Liver (tissue), 9 donors: ENCODE measurements around the gene TBC1D5. TPM values are rescaled to one million over a fixed set of nuclear protein-coding genes. Genes with fewer than 3 reads are reported as not detected.

Source experiments
- DNase-seq: peaks from one replicate; pipeline ENCODE4 v3.0.0-alpha.2; 2017; ENCODE audit warnings: low spot score
- H3K27ac ChIP-seq, 2 donors: one replicate each; pipeline ENCODE4 v1.7.0; 2013; ENCODE audit warnings: inconsistent platforms in 2 of 2, low read length in 2 of 2, control low read depth in 1 of 2, low read depth in 1 of 2, mild to moderate bottlenecking in 1 of 2
- H3K27me3 ChIP-seq, 4 donors: one replicate each; pipeline versions ENCODE4 v1.6.1 to v1.7.0; 2013; ENCODE audit warnings: low read length in 3 of 4, inconsistent platforms in 1 of 4, mild to moderate bottlenecking in 1 of 4, moderate library complexity in 1 of 4; ENCODE audit not compliant: control insufficient read depth in 4 of 4, insufficient read depth in 4 of 4
- H3K36me3 ChIP-seq, 4 donors: one replicate each; pipeline versions ENCODE4 v1.6.1 to v1.7.0; 2013; ENCODE audit warnings: low read length in 3 of 4, mild to moderate bottlenecking in 3 of 4, low read depth in 1 of 4, moderate library complexity in 1 of 4; ENCODE audit not compliant: control insufficient read depth in 4 of 4, insufficient read depth in 3 of 4
- H3K4me1 ChIP-seq, 4 donors: one replicate each; pipeline versions ENCODE4 v1.6.1 to v1.7.0; 2013; ENCODE audit warnings: low read length in 3 of 4, mild to moderate bottlenecking in 3 of 4, moderate library complexity in 1 of 4; ENCODE audit not compliant: control insufficient read depth in 4 of 4, insufficient read depth in 4 of 4
- H3K4me3 ChIP-seq, 3 donors: one replicate each; pipeline versions ENCODE4 v1.6.1 to v1.7.0; 2013; ENCODE audit warnings: low read length in 3 of 3, control low read depth in 1 of 3, low read depth in 1 of 3, mild to moderate bottlenecking in 1 of 3
- H3K9ac ChIP-seq, 2 donors: one replicate each; pipeline ENCODE4 v1.7.0; 2013; ENCODE audit warnings: low read length in 2 of 2, mild to moderate bottlenecking in 2 of 2, moderate library complexity in 2 of 2, control low read depth in 1 of 2, low read depth in 1 of 2
- H3K9me3 ChIP-seq, 4 donors: one replicate each; pipeline versions ENCODE4 v1.6.1 to v1.7.0; 2013; ENCODE audit warnings: low read length in 3 of 4; ENCODE audit not compliant: control insufficient read depth in 4 of 4
- ATF3 ChIP-seq: IDR thresholded peaks from 2 replicates; pipeline ENCODE4 v1.6.1; 2016; ENCODE audit warnings: antibody characterized with exemption
- CTCF ChIP-seq: fragments of 150-350 bp; IDR thresholded peaks from 2 replicates; pipeline ENCODE4 v1.5.1; 2017; ENCODE audit warnings: improper control_type of control experiment, low read depth, low read length; ENCODE audit not compliant: missing input control
- EGR1 ChIP-seq, 2 donors: IDR thresholded peaks; 2 replicates each; pipeline ENCODE4 v1.6.1; 2016 to 2018; ENCODE audit warnings: antibody characterized with exemption in 2 of 2, low read depth in 2 of 2
- FOXA1 ChIP-seq: IDR thresholded peaks from 2 replicates; pipeline ENCODE4 v1.6.1; 2016; ENCODE audit warnings: antibody characterized with exemption
- FOXA2 ChIP-seq: IDR thresholded peaks from 2 replicates; pipeline ENCODE4 v1.6.1; 2016; ENCODE audit warnings: antibody characterized with exemption
- GABPA ChIP-seq, 2 donors: IDR thresholded peaks in 1 of 2; conservative IDR thresholded peaks in 1 of 2; 2 replicates each; pipeline ENCODE4 v1.6.1; 2016; ENCODE audit warnings: antibody characterized with exemption in 2 of 2, mild to moderate bottlenecking in 1 of 2, moderate library complexity in 1 of 2
- HNF4A ChIP-seq, 2 donors: conservative IDR thresholded peaks; 2 replicates each; pipeline ENCODE4 v1.6.1; 2016; ENCODE audit warnings: antibody characterized with exemption in 2 of 2, mild to moderate bottlenecking in 2 of 2
- HNF4G ChIP-seq: IDR thresholded peaks from 2 replicates; pipeline ENCODE4 v1.6.1; 2016; ENCODE audit warnings: antibody characterized with exemption
- JUND ChIP-seq, 2 donors: IDR thresholded peaks; 2 replicates each; pipeline ENCODE4 v1.6.1; 2016; ENCODE audit warnings: antibody characterized with exemption in 2 of 2
- MAX ChIP-seq: IDR thresholded peaks from 2 replicates; pipeline ENCODE4 v1.6.1; 2016; ENCODE audit warnings: antibody characterized with exemption
- NR2F2 ChIP-seq: IDR thresholded peaks from 2 replicates; pipeline ENCODE4 v1.6.1; 2016; ENCODE audit warnings: antibody characterized with exemption
- RAD21 ChIP-seq, 2 donors: IDR thresholded peaks; 2 replicates each; pipeline ENCODE4 v1.6.1; 2016; ENCODE audit warnings: antibody characterized with exemption in 2 of 2, mild to moderate bottlenecking in 2 of 2
- REST ChIP-seq: IDR thresholded peaks from 2 replicates; pipeline ENCODE4 v1.6.1; 2016; ENCODE audit warnings: antibody characterized with exemption, mild to moderate bottlenecking
- RXRA ChIP-seq, 2 donors: IDR thresholded peaks; 2 replicates each; pipeline ENCODE4 v1.6.1; 2017 to 2018; ENCODE audit warnings: antibody characterized with exemption in 2 of 2, mild to moderate bottlenecking in 1 of 2
- SP1 ChIP-seq: IDR thresholded peaks from 2 replicates; pipeline ENCODE4 v1.6.1; 2018; ENCODE audit warnings: antibody characterized with exemption, mild to moderate bottlenecking
- TAF1 ChIP-seq: conservative IDR thresholded peaks from 2 replicates; pipeline ENCODE4 v1.6.1; 2016; ENCODE audit warnings: antibody characterized with exemption, mild to moderate bottlenecking
- YY1 ChIP-seq: IDR thresholded peaks from 2 replicates; pipeline ENCODE4 v1.6.1; 2016; ENCODE audit warnings: antibody characterized with exemption, mild to moderate bottlenecking
- ZBTB33 ChIP-seq: IDR thresholded peaks from 2 replicates; pipeline ENCODE4 v1.6.1; 2016; ENCODE audit warnings: antibody characterized with exemption
- WGBS: extraction: QIAGEN DNeasy Blood & Tissue Kit; methylation state at CpG from one replicate; pipeline ENCODE4 v1.1.7; 2013; 5-methylcytosine and 5-hydroxymethylcytosine counted together
- polyA plus RNA-seq, 2 donors: library from polyadenylated mRNA; stranded (reverse) in 1 of 2; unstranded in 1 of 2; fragments of 200-250 nt in 1 of 2; fragments of >200 nt in 1 of 2; fragmentation: Nextera tagmentation in 1 of 2; extraction: Ambion mirVana in 1 of 2; gene quantifications; one replicate each; pipeline versions ENCODE4 v1.2.1 to v1.2.3, GENCODE V29; 2013 to 2015
- total RNA-seq, 2 donors: library from RNA; depleted of rRNA; stranded (reverse); fragments of >200 nt; gene quantifications; one replicate each; pipeline ENCODE4 v1.2.3, GENCODE V29; 2014
- donor health status: healthy.
- donor health status: healthy.
- donor health status: healthy.
- donor health status: healthy.
- donor health status: healthy.

Gene TBC1D5
- total and polyA plus RNA-seq, 4 donors: 9.1 to 45.6 (median 25.6) TPM

GRCh38 chr3:17231537-17232261 lies 510.7 kb downstream of the TBC1D5 start:
- Histone ChIP-seq H3K9ac (no peak overlapping the region), H3K27ac (no peak overlapping the region), H3K9me3 (no peaks in the 10 kb centered on the region), H3K36me3 (no peaks in the 10 kb centered on the region), H3K4me1 (peaks cover 0 to 3% (median 0%) of the 10 kb centered on the region in 4 donors), H3K27me3 (no peaks in the 10 kb centered on the region), H3K4me3 (no peak overlapping the region)
- WGBS: 44% methylated on average over 3 of the region's 3 CpGs
- TF ChIP-seq ATF3 (no peak), NR2F2 (no peak), RXRA (IDR thresholded peaks at IDR 0.05) (no peak), FOXA2 (no peak), TAF1 (no peak), GABPA (IDR thresholded peaks at IDR 0.05 in 1 of 2, conservative IDR thresholded peaks at IDR 0.05 in 1 of 2) (no peak), JUND (IDR thresholded peaks at IDR 0.05) (no peak), REST (no peak), FOXA1 (no peak), SP1 (no peak), ZBTB33 (no peak), RAD21 (IDR thresholded peaks at IDR 0.05) (no peak), YY1 (no peak), EGR1 (IDR thresholded peaks at IDR 0.05; ENCODE audit: low read depth in 2 of 2) (no peak), HNF4G (no peak), MAX (no peak), CTCF (no peak), HNF4A (conservative IDR thresholded peaks at IDR 0.05) (no peak)
- DNase-seq: no peak
